HG03457 (cell line): ENCODE results near the gene ERCC4.
"Not testable (repeated sequence)": the region's sequence is repeated elsewhere in the genome, so short reads cannot be mapped to it uniquely, and the experiment has no call there.

Experiments
- ATAC-seq: cut with Tn5 transposase; IDR thresholded peaks from one replicate; pipeline ENCODE4 v1.9.1; 2021; ENCODE audit warnings: moderate number of reproducible peaks; ENCODE audit not compliant: unreplicated experiment

ERCC4 gene

GRCh38 chr16:13919683-13920509 is at the start of gene ERCC4:
TSS of gene ERCC4 (plus strand) at chr16:13920154. CDS start at chr16:13920166, 12 bp downstream.
- peak; percentile 98 for ATAC-seq

GRCh38 chr16:13873835-13874438 is 46.0 kb upstream of the ERCC4 start:
- ATAC-seq = no peak

- ATAC-seq = no peak
Measured at GRCh38 chr16:13875614-13876284, 44.2 kb upstream of the ERCC4 start.

GRCh38 chr16:13883276-13883675 is 36.7 kb upstream of the ERCC4 start:
- no peak for ATAC-seq

GRCh38 chr16:13883881-13884280 is 36.1 kb upstream of the ERCC4 start:
- ATAC-seq = no peak

GRCh38 chr16:13885700-13886099 is 34.3 kb upstream of the ERCC4 start:
- no peak for ATAC-seq

GRCh38 chr16:13886608-13887007 is 33.3 kb upstream of the ERCC4 start:
- ATAC-seq = no peak

GRCh38 chr16:13889323-13889722 is 30.6 kb upstream of the ERCC4 start:
- ATAC-seq = not testable (repeated sequence)

GRCh38 chr16:13892301-13892700 is 27.7 kb upstream of the ERCC4 start:
- no peak for ATAC-seq

- ATAC-seq = no peak
Measured at GRCh38 chr16:13895516-13895915, 24.4 kb upstream of the ERCC4 start.

- no peak for ATAC-seq
Measured at GRCh38 chr16:13896543-13897182, 23.3 kb upstream of the ERCC4 start.

- ATAC-seq = no peak
Measured at GRCh38 chr16:13897806-13898205, 22.1 kb upstream of the ERCC4 start.

- ATAC-seq = no peak
Measured at GRCh38 chr16:13898233-13898632, 21.7 kb upstream of the ERCC4 start.

- no peak for ATAC-seq
Measured at GRCh38 chr16:13902052-13902451, 17.9 kb upstream of the ERCC4 start.

GRCh38 chr16:13902677-13903076 is 17.3 kb upstream of the ERCC4 start:
- ATAC-seq = no peak

GRCh38 chr16:13904179-13904691 is 15.7 kb upstream of the ERCC4 start:
- ATAC-seq = no peak

- ATAC-seq = not testable (repeated sequence)
Measured at GRCh38 chr16:13904822-13905221, 15.1 kb upstream of the ERCC4 start.

GRCh38 chr16:13906168-13907089 is 13.5 kb upstream of the ERCC4 start:
- no peak for ATAC-seq

- ATAC-seq = no peak
Measured at GRCh38 chr16:13907431-13907830, 12.5 kb upstream of the ERCC4 start.

- no peak for ATAC-seq
Measured at GRCh38 chr16:13909069-13909468, 10.9 kb upstream of the ERCC4 start.
